GM12801 (cell line): Measurements from ENCODE around the gene PLCB4.

Source experiments
- CTCF ChIP-seq: IDR thresholded peaks from one replicate; pipeline ENCODE4 v1.5.1; 2011; ENCODE audit warnings: control low read depth; ENCODE audit not compliant: insufficient read length; ENCODE audit errors: extremely low read depth

PLCB4 gene

DNA sequence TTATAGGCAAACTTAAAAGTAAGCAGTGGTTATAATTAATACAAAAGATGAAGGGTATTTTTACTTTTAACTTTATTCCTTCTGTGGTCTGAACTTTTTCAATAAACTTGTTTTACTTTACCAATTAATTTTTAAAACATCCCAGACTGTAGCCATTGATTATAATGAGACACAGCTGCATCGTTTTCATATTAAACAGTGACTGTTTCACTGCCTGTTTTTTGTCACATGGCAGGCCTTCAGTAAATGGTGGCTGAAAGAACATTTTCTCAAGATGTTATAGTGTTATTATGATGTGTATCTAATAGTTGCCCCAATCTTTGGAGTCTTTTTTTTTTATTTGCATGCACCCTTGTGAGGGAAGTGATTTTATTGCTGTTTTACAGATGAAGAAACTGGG, 95.1 kb downstream of the PLCB4 start:
- no peak for TF ChIP-seq CTCF

- TF ChIP-seq CTCF = no peak
These were observed 96.4 kb downstream of the PLCB4 start for GRCh38 chr20:9165261-9165660.

DNA sequence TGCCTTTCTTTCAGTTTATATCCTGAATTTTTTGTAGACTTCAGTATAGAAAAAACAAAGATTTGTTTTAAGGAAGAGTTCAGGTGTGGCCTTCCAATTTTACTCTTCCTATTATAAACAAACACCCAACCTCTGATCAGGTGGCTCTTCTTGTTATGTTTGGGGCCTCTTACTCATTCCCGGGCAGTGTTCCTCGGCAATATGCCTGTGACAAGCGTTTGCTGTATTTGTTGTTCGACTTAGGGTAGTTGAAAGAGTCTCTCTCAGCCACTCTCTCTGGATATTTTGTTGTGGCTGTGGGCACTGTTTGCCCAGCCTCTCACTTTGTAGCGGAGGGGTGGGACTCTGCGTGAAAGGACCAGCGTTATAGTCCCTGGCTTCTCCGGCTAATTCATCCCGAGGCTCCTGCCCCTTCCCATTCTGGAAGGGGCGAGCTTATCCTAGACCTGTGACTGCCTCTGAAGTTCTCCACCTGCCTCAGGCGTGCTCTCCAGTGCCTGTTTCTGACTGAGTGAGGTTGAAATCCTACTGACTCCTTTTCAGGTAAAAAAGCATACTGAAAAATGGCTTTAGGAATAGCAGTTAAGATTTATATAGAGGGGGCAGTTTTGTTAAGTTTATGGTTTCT, 97.4 kb downstream of the PLCB4 start:
- TF ChIP-seq CTCF = no peak

DNA sequence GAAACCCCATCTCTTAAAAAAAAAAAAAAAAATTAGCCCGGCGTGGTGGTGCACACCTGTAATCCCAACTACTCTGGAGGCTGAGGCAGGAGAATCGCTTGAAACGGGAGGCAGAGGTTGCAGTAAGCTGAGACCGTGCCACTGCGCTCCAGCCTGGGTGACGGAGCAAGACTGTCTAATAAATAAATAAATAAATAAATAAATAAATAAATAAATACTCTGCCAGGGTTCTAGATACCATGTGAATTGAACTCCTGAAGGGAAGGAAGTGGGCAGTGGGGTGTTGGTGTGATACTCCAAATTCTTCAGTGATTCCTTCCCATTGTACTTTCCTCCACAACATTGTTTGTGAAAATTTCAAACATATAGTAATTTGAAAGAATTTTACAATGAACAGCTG, 100.5 kb downstream of the PLCB4 start:
- TF ChIP-seq CTCF = no peak

DNA sequence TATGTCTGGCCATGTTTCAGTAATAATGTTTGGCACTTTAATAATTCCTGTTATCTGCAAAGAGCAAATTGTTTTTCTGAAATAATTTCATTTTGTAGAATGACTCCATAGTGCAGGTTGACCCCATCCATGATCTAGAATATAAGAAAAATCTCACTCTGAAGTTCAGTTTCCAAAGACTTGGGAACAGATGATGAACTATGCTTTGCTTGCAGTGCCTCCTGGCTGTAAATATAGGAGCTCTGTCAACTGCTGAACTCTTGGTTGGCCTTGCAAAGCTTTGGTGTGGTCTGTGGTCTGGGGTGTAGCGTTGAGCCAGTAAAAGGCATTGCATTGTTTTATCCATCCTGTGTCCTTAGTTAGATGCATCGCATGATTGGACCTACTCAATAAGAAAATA, 104.0 kb downstream of the PLCB4 start:
- TF ChIP-seq CTCF = no peak

GRCh38 chr20:9177278-9177677, 108.4 kb downstream of the PLCB4 start:
- TF ChIP-seq CTCF = no peak

- no peak for TF ChIP-seq CTCF
These were observed 110.4 kb downstream of the PLCB4 start for GRCh38 chr20:9179193-9179802.
